ENCODE data around the gene RAB7A. TPM values are rescaled to one million over a fixed set of nuclear protein-coding genes. Genes with fewer than 3 reads are reported as not detected.

RAB7A gene
- total and polyA plus RNA-seq, 2 of the 4 experiments (the other 2 are of a cell fraction): 57.0 to 240 TPM

GRCh38 chr3:128764863-128765262, 38.9 kb downstream of the RAB7A start:
- ATAC-seq (ENCODE audit: low read depth): no peak

More at GRCh38 chr3:128764863-128765262, 38.9 kb downstream of the RAB7A start:
- ChIA-PET CTCF (no interaction called here), POLR2A (ENCODE audit: unreplicated experiment) (no interaction called here)
- no peak overlapping the region for H2BK5ac ChIP-seq (ENCODE audit: low read depth, low read length, poor library complexity, severe bottlenecking)
- no peak overlapping the region for H2BK15ac ChIP-seq (ENCODE audit: low read depth, low read length)
- dilution Hi-C loops (cut with HindIII; ENCODE audit: low sequenced_read_pairs, unreplicated experiment) (no loop called here), intact Hi-C loops (cut with micrococcal nuclease) (no loop called here), in situ Hi-C loops (cut with MboI; ENCODE audit: low sequenced_read_pairs) (no loop called here)
- peaks cover 13% of the 10 kb centered on the region for H3K4me1 ChIP-seq (ENCODE audit: control insufficient read depth, insufficient read depth, low read length)
- no peak overlapping the region for H2AFZ ChIP-seq (replicated peaks; ENCODE audit: low read length, poor library complexity)
- H4K5ac ChIP-seq (ENCODE audit: low read depth, low read length): no peak overlapping the region
- peaks cover 31% of the 10 kb centered on the region for H3K9me1 ChIP-seq (ENCODE audit: insufficient read depth, low read length)
- no peak overlapping the region for H3K23ac ChIP-seq (ENCODE audit: low read depth, low read length)
- H3K79me1 ChIP-seq (ENCODE audit: low read depth in 1 of 2, low read length in 2 of 2): peaks cover 41 to 91% of the 10 kb centered on the region in 2 experiments
- H4K8ac ChIP-seq (ENCODE audit: low read depth in 2 of 2, low read length in 2 of 2): no peak overlapping the region
- peaks cover 5% of the 10 kb centered on the region; the same call in 1 of the 2 replicates for H3K36me3 ChIP-seq (ENCODE audit: control insufficient read depth, insufficient read depth, low read length)
- H4K20me1 ChIP-seq (ENCODE audit: insufficient read depth, low read length): peaks cover 96% of the 10 kb centered on the region
- 97% methylated on average over 30 of the region's 30 CpGs; no CpG with 5 or more reads in 1 of the 2 experiments for WGBS, 2 experiments (ENCODE audit: extremely low coverage in 2 of 2, insufficient read length in 1 of 2)
- H3K27ac ChIP-seq (ENCODE audit: insufficient read depth, low read length): no peak overlapping the region
- H2AK5ac ChIP-seq (ENCODE audit: low read depth, low read length): no peak overlapping the region
- H3K4me3 ChIP-seq (ENCODE audit: insufficient read depth, low read depth, low read length): no peak overlapping the region
- H3K14ac ChIP-seq (replicated peaks; ENCODE audit: low read depth, low read length): no peak overlapping the region
- no peak for DNase-seq
- H3K4me2 ChIP-seq (ENCODE audit: low read depth, low read length): no peak overlapping the region
- no peak overlapping the region for H2AK9ac ChIP-seq (replicated peaks; ENCODE audit: low read depth, low read length, poor library complexity)
- H3K4ac ChIP-seq (ENCODE audit: low read depth, low read length): no peak overlapping the region
- no peaks in the 10 kb centered on the region for H3K9me3 ChIP-seq (ENCODE audit: control insufficient read depth, insufficient read depth, low read length)
- TF ChIP-seq RCOR1 (IDR thresholded peaks at IDR 0.05; ENCODE audit: insufficient replicate concordance, low read length) (no peak), MXI1 (IDR thresholded peaks at IDR 0.05; ENCODE audit: borderline replicate concordance, low read depth, low read length) (no peak), SMC3 (IDR thresholded peaks at IDR 0.05; ENCODE audit: low read depth, low read length) (no peak), CEBPB (IDR thresholded peaks at IDR 0.05; ENCODE audit: low read depth, low read length) (no peak), FOS (IDR thresholded peaks at IDR 0.05; ENCODE audit: low read depth, low read length) (no peak), CHD1 (IDR thresholded peaks at IDR 0.05; ENCODE audit: low read depth, low read length) (no peak), BHLHE40 (IDR thresholded peaks at IDR 0.05; ENCODE audit: low read depth, low read length) (no peak), RAD21 (IDR thresholded peaks at IDR 0.05; ENCODE audit: low read length) (no peak), MAFK (IDR thresholded peaks at IDR 0.05; ENCODE audit: low read depth, low read length) (no peak), MAZ (IDR thresholded peaks at IDR 0.05; ENCODE audit: borderline replicate concordance, low read depth, low read length) (no peak), NFE2L2 (IDR thresholded peaks at IDR 0.05; ENCODE audit: low read depth, low read length) (no peak), USF2 (IDR thresholded peaks at IDR 0.05; ENCODE audit: low read depth, low read length) (no peak), POLR2A (IDR thresholded peaks at IDR 0.05; ENCODE audit: low read depth, low read length) (no peak), RFX5 (IDR thresholded peaks at IDR 0.05; ENCODE audit: low read depth, low read length) (no peak)
- TF ChIP-seq, protein P1, sequence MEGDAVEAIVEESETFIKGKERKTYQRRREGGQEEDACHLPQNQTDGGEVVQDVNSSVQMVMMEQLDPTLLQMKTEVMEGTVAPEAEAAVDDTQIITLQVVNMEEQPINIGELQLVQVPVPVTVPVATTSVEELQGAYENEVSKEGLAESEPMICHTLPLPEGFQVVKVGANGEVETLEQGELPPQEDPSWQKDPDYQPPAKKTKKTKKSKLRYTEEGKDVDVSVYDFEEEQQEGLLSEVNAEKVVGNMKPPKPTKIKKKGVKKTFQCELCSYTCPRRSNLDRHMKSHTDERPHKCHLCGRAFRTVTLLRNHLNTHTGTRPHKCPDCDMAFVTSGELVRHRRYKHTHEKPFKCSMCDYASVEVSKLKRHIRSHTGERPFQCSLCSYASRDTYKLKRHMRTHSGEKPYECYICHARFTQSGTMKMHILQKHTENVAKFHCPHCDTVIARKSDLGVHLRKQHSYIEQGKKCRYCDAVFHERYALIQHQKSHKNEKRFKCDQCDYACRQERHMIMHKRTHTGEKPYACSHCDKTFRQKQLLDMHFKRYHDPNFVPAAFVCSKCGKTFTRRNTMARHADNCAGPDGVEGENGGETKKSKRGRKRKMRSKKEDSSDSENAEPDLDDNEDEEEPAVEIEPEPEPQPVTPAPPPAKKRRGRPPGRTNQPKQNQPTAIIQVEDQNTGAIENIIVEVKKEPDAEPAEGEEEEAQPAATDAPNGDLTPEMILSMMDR (conservative IDR thresholded peaks at IDR 0.05; ENCODE audit: low read depth, low read length): no peak
- TF ChIP-seq, protein P2, sequence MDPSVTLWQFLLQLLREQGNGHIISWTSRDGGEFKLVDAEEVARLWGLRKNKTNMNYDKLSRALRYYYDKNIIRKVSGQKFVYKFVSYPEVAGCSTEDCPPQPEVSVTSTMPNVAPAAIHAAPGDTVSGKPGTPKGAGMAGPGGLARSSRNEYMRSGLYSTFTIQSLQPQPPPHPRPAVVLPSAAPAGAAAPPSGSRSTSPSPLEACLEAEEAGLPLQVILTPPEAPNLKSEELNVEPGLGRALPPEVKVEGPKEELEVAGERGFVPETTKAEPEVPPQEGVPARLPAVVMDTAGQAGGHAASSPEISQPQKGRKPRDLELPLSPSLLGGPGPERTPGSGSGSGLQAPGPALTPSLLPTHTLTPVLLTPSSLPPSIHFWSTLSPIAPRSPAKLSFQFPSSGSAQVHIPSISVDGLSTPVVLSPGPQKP (IDR thresholded peaks at IDR 0.05; ENCODE audit: borderline replicate concordance, low read depth, low read length): no peak
- no peak overlapping the region for H2BK20ac ChIP-seq (ENCODE audit: low read depth, low read length)
- no peak overlapping the region for H3K18ac ChIP-seq (ENCODE audit: low read depth, low read length)
- BruUV-seq (replicated peaks): no TSS peak
- H2BK120ac ChIP-seq (ENCODE audit: low read depth, low read length): no peak overlapping the region
- H3K9ac ChIP-seq (ENCODE audit: low read depth, low read length): no peak overlapping the region
- no peaks in the 10 kb centered on the region for H3K27me3 ChIP-seq (ENCODE audit: control insufficient read depth, insufficient read depth, low read length)
- no peak overlapping the region for H4K91ac ChIP-seq (ENCODE audit: insufficient read depth, low read depth, low read length)
- no peak overlapping the region for H3K56ac ChIP-seq (ENCODE audit: extremely low read depth, insufficient read depth, low read length)
